OCI-LY7 (cell line): ENCODE results near the gene AVL9. TPM values are rescaled to one million over a fixed set of nuclear protein-coding genes. Genes with fewer than 3 reads are reported as not detected.

Experiments
- BruUV-seq: library from RNA; stranded (reverse); fragments of 400-500 nt; replicated peaks from 2 replicates; lab custom pipeline; 2021; lab: Mats Ljungman, UMichigan
- CTCF ChIA-PET: fragments of 300-600 bp; sonication (Branson Sonifier 250); formaldehyde crosslinking; loops from one replicate; lab custom pipeline; 2022; ENCODE audit warnings: antibody characterized with exemption; ENCODE audit not compliant: unreplicated experiment; lab: Charles Lee
- POLR2A ChIA-PET: fragments of 300-600 bp; sonication (Branson Sonifier 250); formaldehyde crosslinking; loops from one replicate; lab custom pipeline; 2022; ENCODE audit warnings: antibody characterized with exemption; lab: Charles Lee
- DNase-seq: peaks from one replicate; pipeline ENCODE4 v3.0.0-alpha.2; 2015; ENCODE audit warnings: low spot score
- H2AFZ ChIP-seq: fragments of 200-600 bp; sonication (generic), shearing (Covaris generic); 2 replicates; pipeline ENCODE4 v1.6.1; 2014; ENCODE audit warnings: mild to moderate bottlenecking, antibody characterized with exemption, low read length, moderate library complexity
- H3K27ac ChIP-seq: fragments of 200-600 bp; sonication (generic); 2 replicates; pipeline ENCODE4 v1.5.1; 2014; ENCODE audit warnings: mixed run types, low read depth, mild to moderate bottlenecking, moderate library complexity, low read length, inconsistent platforms; ENCODE audit not compliant: poor library complexity, severe bottlenecking
- H3K36me3 ChIP-seq: fragments of 200-600 bp; sonication (generic); 2 replicates; pipeline ENCODE4 v1.6.1; 2014; ENCODE audit warnings: mild to moderate bottlenecking, antibody characterized with exemption, low read length, moderate library complexity, mixed read lengths; ENCODE audit not compliant: insufficient read depth
- H3K4me1 ChIP-seq: fragments of 200-600 bp; sonication (generic); 2 replicates; pipeline ENCODE4 v1.5.1; 2014; ENCODE audit warnings: mild to moderate bottlenecking, low read length; ENCODE audit not compliant: insufficient read depth, poor library complexity, severe bottlenecking
- H3K4me2 ChIP-seq: fragments of 200-600 bp; sonication (generic); 2 replicates; pipeline ENCODE4 v1.6.1; 2014; ENCODE audit warnings: mild to moderate bottlenecking, low read length
- H3K4me3 ChIP-seq: fragments of 200-600 bp; sonication (generic); 2 replicates; pipeline ENCODE4 v1.5.1; 2014; ENCODE audit warnings: mild to moderate bottlenecking, low read depth, low read length; ENCODE audit not compliant: poor library complexity, severe bottlenecking
- H3K79me2 ChIP-seq: fragments of 200-600 bp; sonication (generic); 2 replicates; pipeline ENCODE4 v1.6.1; 2016; ENCODE audit warnings: low read depth, mild to moderate bottlenecking, low read length, moderate library complexity, mixed read lengths; ENCODE audit not compliant: insufficient read depth
- H3K9me2 ChIP-seq: fragments of 200-600 bp; sonication (generic); 2 replicates; pipeline ENCODE4 v1.6.1; 2016; ENCODE audit warnings: mild to moderate bottlenecking, low read length, mixed read lengths; ENCODE audit not compliant: insufficient read depth
- H3K9me3 ChIP-seq: fragments of 200-600 bp; sonication (generic); 2 replicates; pipeline ENCODE4 v1.6.1; 2014; ENCODE audit warnings: mild to moderate bottlenecking, mixed run types, low read length, mixed read lengths
- H4K20me1 ChIP-seq: fragments of 200-600 bp; sonication (generic); 2 replicates; pipeline ENCODE4 v1.6.1; 2014; ENCODE audit warnings: mild to moderate bottlenecking, antibody characterized with exemption, low read length, moderate library complexity, mixed read lengths; ENCODE audit not compliant: insufficient read depth
- EZH2phosphoT487 ChIP-seq: fragments of 200-600 bp; sonication (generic); IDR thresholded peaks from 2 replicates; pipeline ENCODE4 v1.6.1; 2018; ENCODE audit warnings: low read depth, borderline replicate concordance, mild to moderate bottlenecking, mixed run types, antibody characterized with exemption, low read length, moderate library complexity, mixed read lengths
- intact Hi-C: fragments of 100-400 bp; cut with micrococcal nuclease; formaldehyde crosslinking; loops from one replicate; pipeline ENCODE4 v1.10.0; 2022; ENCODE audit not compliant: unreplicated experiment
- total RNA-seq, 2 experiments: library from RNA; depleted of rRNA in 1 of 2; stranded (reverse); fragments of >200 nt in 1 of 2; shearing (Covaris generic) in 1 of 2; gene quantifications; 2 replicates each; pipeline ENCODE4 v1.2.3, GENCODE V29; 2014 to 2022
- TF ChIP-seq, protein P1 (sequence below): fragments of 200-600 bp; sonication (generic); conservative IDR thresholded peaks from 2 replicates; pipeline ENCODE4 v1.5.1; 2014; ENCODE audit warnings: mild to moderate bottlenecking, antibody characterized with exemption, low read length, moderate library complexity, mixed read lengths

Gene AVL9
- total RNA-seq, 2 experiments from 2014 or later = 36.6 to 54.9 TPM

DNA sequence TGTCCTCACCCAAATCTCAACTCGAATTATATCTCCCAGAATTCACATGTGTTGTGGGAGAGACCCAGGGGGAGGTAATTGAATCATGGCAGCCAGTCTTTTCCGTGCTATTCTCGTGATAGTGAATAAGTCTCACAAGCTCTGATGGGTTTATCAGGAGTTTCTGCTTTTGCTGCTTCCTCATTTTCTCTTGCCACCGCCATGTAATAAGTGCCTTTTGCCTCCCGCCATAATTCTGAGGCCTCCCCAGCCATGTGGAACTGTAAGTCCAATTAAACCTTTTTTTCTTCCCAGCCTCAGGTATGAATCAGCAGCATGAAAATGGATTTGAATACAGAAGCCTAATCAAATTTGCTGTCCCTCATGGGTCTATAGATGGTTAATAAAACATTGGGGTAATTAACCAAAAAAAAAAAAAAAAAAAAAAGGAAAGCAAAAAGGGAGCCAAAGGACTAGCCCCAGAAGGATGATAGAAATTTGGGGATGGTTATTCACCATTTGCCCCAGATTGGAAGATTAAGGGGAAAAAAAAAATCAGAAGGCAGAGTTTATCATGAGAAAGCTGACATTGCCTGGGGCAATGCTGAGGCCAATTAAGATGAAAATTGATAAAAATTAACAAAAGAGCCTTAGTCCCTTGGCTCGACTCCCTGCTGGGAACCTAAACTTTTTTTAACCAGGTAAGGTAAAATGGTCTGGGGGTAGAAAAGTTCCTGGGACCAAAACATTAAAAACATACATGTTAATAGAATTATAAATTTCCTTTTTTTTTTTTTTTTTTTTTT lies 27.6 kb downstream of the AVL9 start:
- Histone ChIP-seq H3K4me2 (no peak overlapping the region), H3K9me2 (no peaks in the 10 kb centered on the region), H3K36me3 (peaks cover 67% of the 10 kb centered on the region), H4K20me1 (no peaks in the 10 kb centered on the region), H3K4me1 (no peaks in the 10 kb centered on the region), H2AFZ (no peak overlapping the region), H3K79me2 (peaks cover 30% of the 10 kb centered on the region; the same call in 1 of the 2 replicates), H3K9me3 (peaks cover 55% of the 10 kb centered on the region), H3K27ac (no peak overlapping the region), H3K4me3 (no peak overlapping the region)
- DNase-seq = no peak
- BruUV-seq = no TSS peak
- CTCF ChIA-PET = no interaction called here
- TF ChIP-seq, protein P1, sequence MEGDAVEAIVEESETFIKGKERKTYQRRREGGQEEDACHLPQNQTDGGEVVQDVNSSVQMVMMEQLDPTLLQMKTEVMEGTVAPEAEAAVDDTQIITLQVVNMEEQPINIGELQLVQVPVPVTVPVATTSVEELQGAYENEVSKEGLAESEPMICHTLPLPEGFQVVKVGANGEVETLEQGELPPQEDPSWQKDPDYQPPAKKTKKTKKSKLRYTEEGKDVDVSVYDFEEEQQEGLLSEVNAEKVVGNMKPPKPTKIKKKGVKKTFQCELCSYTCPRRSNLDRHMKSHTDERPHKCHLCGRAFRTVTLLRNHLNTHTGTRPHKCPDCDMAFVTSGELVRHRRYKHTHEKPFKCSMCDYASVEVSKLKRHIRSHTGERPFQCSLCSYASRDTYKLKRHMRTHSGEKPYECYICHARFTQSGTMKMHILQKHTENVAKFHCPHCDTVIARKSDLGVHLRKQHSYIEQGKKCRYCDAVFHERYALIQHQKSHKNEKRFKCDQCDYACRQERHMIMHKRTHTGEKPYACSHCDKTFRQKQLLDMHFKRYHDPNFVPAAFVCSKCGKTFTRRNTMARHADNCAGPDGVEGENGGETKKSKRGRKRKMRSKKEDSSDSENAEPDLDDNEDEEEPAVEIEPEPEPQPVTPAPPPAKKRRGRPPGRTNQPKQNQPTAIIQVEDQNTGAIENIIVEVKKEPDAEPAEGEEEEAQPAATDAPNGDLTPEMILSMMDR = no peak
- TF ChIP-seq EZH2phosphoT487 = no peak
- POLR2A ChIA-PET = interaction anchor here (1.2 kb wide), 1 partner anchor 12 kb away, joined by 4 read pairs; no protein-coding TSS in a partner anchor
- intact Hi-C loops = no loop called here

DNA sequence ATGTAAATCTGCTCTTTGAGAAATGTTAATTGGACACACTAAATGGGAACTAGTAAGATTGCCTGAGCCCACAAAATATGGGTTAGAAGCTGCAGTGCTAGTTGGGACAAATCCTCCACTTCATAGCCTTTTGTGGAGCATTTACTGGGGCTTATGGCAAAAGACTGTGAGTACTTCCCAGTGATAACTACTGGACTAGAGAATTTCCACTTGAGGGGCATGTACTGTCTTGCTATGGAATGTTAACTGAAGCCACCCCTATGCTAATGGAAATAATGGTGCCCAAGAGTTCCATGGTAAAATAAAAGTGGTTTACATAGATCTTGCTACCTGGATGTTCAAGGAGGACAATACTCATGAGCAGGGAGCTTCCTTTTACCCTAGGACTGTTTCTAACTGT lies 29.3 kb downstream of the AVL9 start:
- BruUV-seq = no TSS peak

More for the DNA sequence above, 29.3 kb downstream of the AVL9 start:
- ChIA-PET CTCF (no interaction called here), POLR2A (interaction anchor here (0.6 kb wide), 1 partner anchor 22 kb away, joined by 3 read pairs; no protein-coding TSS in a partner anchor)
- Histone ChIP-seq H3K27ac (no peak overlapping the region), H3K9me3 (peaks cover 39% of the 10 kb centered on the region), H3K4me3 (no peak overlapping the region), H3K9me2 (no peaks in the 10 kb centered on the region), H3K4me1 (no peaks in the 10 kb centered on the region), H3K79me2 (peaks cover 21% of the 10 kb centered on the region; the same call in 1 of the 2 replicates), H2AFZ (no peak overlapping the region), H3K36me3 (peaks cover 64% of the 10 kb centered on the region), H3K4me2 (no peak overlapping the region), H4K20me1 (no peaks in the 10 kb centered on the region)
- DNase-seq = no peak
- TF ChIP-seq, protein P1 = no peak
- TF ChIP-seq EZH2phosphoT487 = no peak
- intact Hi-C loops = no loop called here
